Keratinocyte (primary cell): Measurements from ENCODE around the gene PIP4K2A. TPM values are rescaled to one million over a fixed set of nuclear protein-coding genes. Genes with fewer than 3 reads are reported as not detected.

ENCODE experiments used
- DNase-seq: peaks from one replicate; pipeline ENCODE4 v3.0.0-alpha.2; 2011; ENCODE audit warnings: low read depth, missing footprints, low spot score
- FAIRE-seq: peaks from 2 replicates; lab custom pipeline; 2011; peaks lifted over from hg19 to GRCh38; lab: Jason Lieb, UNC
- H2AFZ ChIP-seq: 2 replicates; pipeline ENCODE4 v1.6.0; 2012; ENCODE audit warnings: low read length, control low read depth, inconsistent platforms; ENCODE audit not compliant: control insufficient read depth
- H3K27ac ChIP-seq: 2 replicates; pipeline ENCODE4 v1.5.1; 2011; ENCODE audit warnings: low read length; ENCODE audit not compliant: control insufficient read depth, insufficient read depth
- H3K27me3 ChIP-seq: 3 replicates; pipeline ENCODE4 v1.6.0; 2011; ENCODE audit warnings: low read length; ENCODE audit not compliant: control insufficient read depth, insufficient read depth; ENCODE audit errors: extremely low read depth
- H3K36me3 ChIP-seq, 2 experiments: 2 replicates in 1 of 2; 3 replicates in 1 of 2; pipeline ENCODE4 v1.5.1; 2011; ENCODE audit warnings: low read length in 2 of 2, mild to moderate bottlenecking in 1 of 2; ENCODE audit not compliant: control insufficient read depth in 2 of 2, insufficient read depth in 2 of 2; ENCODE audit errors: extremely low read depth in 1 of 2
- H3K4me1 ChIP-seq: 3 replicates; pipeline ENCODE4 v1.5.1; 2011; ENCODE audit warnings: low read length; ENCODE audit not compliant: control insufficient read depth, insufficient read depth; ENCODE audit errors: extremely low read depth
- H3K4me2 ChIP-seq: 3 replicates; pipeline ENCODE4 v1.6.0; 2011; ENCODE audit warnings: low read depth, low read length; ENCODE audit not compliant: control insufficient read depth, insufficient read depth; ENCODE audit errors: extremely low read depth
- H3K4me3 ChIP-seq, 3 experiments: fragments of 200-600 bp in 1 of 3; sonication (generic) in 1 of 3; 2 replicates in 2 of 3; 3 replicates in 1 of 3; pipeline ENCODE4 v1.5.1; 2011 to 2016; ENCODE audit warnings: low read length in 3 of 3, mild to moderate bottlenecking in 3 of 3, control low read depth in 2 of 3, inconsistent platforms in 1 of 3, low read depth in 1 of 3, mixed read lengths in 1 of 3, mixed run types in 1 of 3, moderate library complexity in 1 of 3; ENCODE audit not compliant: control insufficient read depth in 2 of 3, insufficient read depth in 2 of 3; ENCODE audit errors: extremely low read depth in 1 of 3
- H3K79me2 ChIP-seq: 2 replicates; pipeline ENCODE4 v1.6.0; 2012; ENCODE audit warnings: low read length; ENCODE audit not compliant: control insufficient read depth, insufficient read depth
- H3K9ac ChIP-seq: 3 replicates; pipeline ENCODE4 v1.6.0; 2011; ENCODE audit warnings: low read length; ENCODE audit not compliant: control insufficient read depth, insufficient read depth; ENCODE audit errors: extremely low read depth
- H3K9me1 ChIP-seq: 3 replicates; pipeline ENCODE4 v1.6.0; 2011; ENCODE audit warnings: low read length; ENCODE audit not compliant: control insufficient read depth, insufficient read depth; ENCODE audit errors: extremely low read depth
- H3K9me3 ChIP-seq: 2 replicates; pipeline ENCODE4 v1.5.1; 2012; ENCODE audit warnings: low read depth, low read length; ENCODE audit not compliant: control insufficient read depth
- H4K20me1 ChIP-seq: 3 replicates; pipeline ENCODE4 v1.6.0; 2011; ENCODE audit warnings: low read length; ENCODE audit not compliant: control insufficient read depth, insufficient read depth; ENCODE audit errors: extremely low read depth
- EZH2 ChIP-seq: IDR thresholded peaks from one replicate; pipeline ENCODE4 v1.6.1; 2012; ENCODE audit warnings: inconsistent platforms, mild to moderate bottlenecking, low read length, moderate library complexity
- dilution Hi-C: fragments of 300-500 bp; cut with MboI; formaldehyde crosslinking; loops from one replicate; pipeline ENCODE4 v1.7.0; 2020; ENCODE audit warnings: low sequenced_read_pairs; ENCODE audit not compliant: extremely low pct_ligation_motif_present
- polyA plus RNA-seq, 5 experiments: library from polyadenylated mRNA; depleted of rRNA in 3 of 5; stranded (reverse) in 3 of 5; stranded (forward) in 1 of 5; unstranded in 1 of 5; fragments of >200 nt; gene quantifications; 1 replicate in 1 of 5; 2 replicates in 3 of 5; 3 replicates in 1 of 5; pipeline versions ENCODE4 v1.2.1 to v1.2.3, GENCODE V29; 2011 to 2012; ENCODE audit warnings: missing spikeins in 2 of 5, low read depth in 1 of 5, low replicate concordance in 1 of 5
- TF ChIP-seq, protein P1 (sequence below), 3 experiments: IDR thresholded peaks in 1 of 3; conservative IDR thresholded peaks in 1 of 3; optimal IDR thresholded peaks in 1 of 3; 2 replicates in 2 of 3; 3 replicates in 1 of 3; pipeline versions ENCODE3 to v1.5.1; 2011; ENCODE audit warnings: low read length in 3 of 3, mild to moderate bottlenecking in 3 of 3, moderate library complexity in 2 of 3, control low read depth in 1 of 3, inconsistent platforms in 1 of 3; ENCODE audit not compliant: insufficient read depth in 2 of 3; ENCODE audit errors: extremely low read depth in 1 of 3

The PIP4K2A gene
- polyA plus RNA-seq, 1 donor (not counting 4 experiments of a cell fraction or from before 2014, with no cell fraction given): 15.5 TPM

DNA sequence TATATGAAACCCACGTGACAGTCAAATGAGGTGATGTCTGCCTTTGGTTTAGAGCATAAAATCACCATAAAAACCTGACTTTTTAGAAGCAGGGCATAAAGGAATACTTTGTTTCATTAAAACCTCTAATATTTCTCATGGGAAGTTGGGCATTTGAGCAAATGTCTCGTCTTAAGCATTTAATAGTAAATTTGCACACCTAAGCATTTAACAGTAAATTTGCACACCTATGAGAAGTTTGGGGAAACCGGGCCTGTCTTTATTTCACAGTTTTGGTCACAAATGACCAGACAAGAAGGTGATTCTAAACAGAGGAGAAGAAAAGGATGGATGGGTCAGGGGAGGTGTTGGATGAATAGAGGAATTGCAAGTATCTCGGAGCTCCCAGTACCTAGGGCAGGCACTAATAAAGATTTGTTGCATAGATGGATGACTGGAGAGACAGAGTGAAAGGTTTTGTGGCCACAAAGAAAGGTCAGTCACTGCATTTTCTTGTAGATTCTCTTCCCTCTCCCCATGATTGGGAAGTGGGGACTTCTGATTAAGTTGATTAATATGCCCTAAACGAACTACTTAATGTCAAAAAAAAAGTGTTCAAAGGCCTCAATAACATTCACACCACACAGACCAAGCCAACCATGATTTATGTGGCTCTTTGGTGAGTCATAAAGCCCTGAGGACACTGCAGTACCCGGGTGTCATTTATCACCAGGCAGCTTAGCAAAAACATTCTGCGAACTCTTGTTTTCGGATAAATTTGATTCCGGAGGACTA, 210.9 kb downstream of the PIP4K2A start:
- no peak overlapping the region for H2AFZ ChIP-seq
- dilution Hi-C loops: no loop called here
- no peak overlapping the region for H3K4me3 ChIP-seq
- DNase-seq: no peak
- no peaks in the 10 kb centered on the region for H3K9me3 ChIP-seq
- peaks cover 14% of the 10 kb centered on the region for H3K27me3 ChIP-seq
- no peak for FAIRE-seq
- H3K27ac ChIP-seq: no peak overlapping the region
- H3K9me1 ChIP-seq: no peaks in the 10 kb centered on the region
- H3K79me2 ChIP-seq: no peaks in the 10 kb centered on the region
- H3K4me1 ChIP-seq: no peaks in the 10 kb centered on the region
- no peaks in the 10 kb centered on the region for H3K36me3 ChIP-seq
- TF ChIP-seq, protein P1, sequence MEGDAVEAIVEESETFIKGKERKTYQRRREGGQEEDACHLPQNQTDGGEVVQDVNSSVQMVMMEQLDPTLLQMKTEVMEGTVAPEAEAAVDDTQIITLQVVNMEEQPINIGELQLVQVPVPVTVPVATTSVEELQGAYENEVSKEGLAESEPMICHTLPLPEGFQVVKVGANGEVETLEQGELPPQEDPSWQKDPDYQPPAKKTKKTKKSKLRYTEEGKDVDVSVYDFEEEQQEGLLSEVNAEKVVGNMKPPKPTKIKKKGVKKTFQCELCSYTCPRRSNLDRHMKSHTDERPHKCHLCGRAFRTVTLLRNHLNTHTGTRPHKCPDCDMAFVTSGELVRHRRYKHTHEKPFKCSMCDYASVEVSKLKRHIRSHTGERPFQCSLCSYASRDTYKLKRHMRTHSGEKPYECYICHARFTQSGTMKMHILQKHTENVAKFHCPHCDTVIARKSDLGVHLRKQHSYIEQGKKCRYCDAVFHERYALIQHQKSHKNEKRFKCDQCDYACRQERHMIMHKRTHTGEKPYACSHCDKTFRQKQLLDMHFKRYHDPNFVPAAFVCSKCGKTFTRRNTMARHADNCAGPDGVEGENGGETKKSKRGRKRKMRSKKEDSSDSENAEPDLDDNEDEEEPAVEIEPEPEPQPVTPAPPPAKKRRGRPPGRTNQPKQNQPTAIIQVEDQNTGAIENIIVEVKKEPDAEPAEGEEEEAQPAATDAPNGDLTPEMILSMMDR (optimal IDR thresholded peaks at IDR 0.05 in 1 of 3, IDR thresholded peaks at IDR 0.05 in 1 of 3, conservative IDR thresholded peaks at IDR 0.05 in 1 of 3; ENCODE audit: extremely low read depth in 1 of 3, insufficient read depth in 2 of 3, low read length in 3 of 3): no peak
- no peak for TF ChIP-seq EZH2
- no peaks in the 10 kb centered on the region for H4K20me1 ChIP-seq
- no peak overlapping the region for H3K9ac ChIP-seq
- H3K4me2 ChIP-seq: no peak overlapping the region

DNA sequence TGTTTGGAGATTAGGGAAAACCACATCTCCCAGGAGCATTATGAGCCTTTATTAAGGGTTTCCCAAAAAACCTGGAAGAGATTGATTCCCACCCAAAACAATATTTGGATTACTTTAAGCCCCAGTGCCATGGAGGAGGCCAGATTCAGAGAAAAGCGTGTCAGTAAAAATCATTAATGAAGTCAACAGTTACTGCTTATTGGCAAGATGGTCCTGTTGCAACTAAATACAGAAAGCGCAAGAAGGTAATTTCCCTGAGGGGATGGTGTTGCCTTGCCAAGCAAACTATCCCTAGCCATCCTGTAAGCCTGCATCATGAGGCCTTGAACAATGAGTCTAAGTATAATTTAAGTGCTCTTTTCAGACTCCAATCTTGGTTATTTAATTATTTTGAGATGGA, 212.5 kb downstream of the PIP4K2A start:
- Histone ChIP-seq H3K4me3 (no peak overlapping the region), H3K27ac (no peak overlapping the region), H3K9ac (no peak overlapping the region), H3K36me3 (no peaks in the 10 kb centered on the region), H3K9me1 (no peaks in the 10 kb centered on the region), H2AFZ (no peak overlapping the region), H3K9me3 (no peaks in the 10 kb centered on the region), H3K4me1 (no peaks in the 10 kb centered on the region), H3K4me2 (no peak overlapping the region), H3K27me3 (peaks cover 14% of the 10 kb centered on the region), H4K20me1 (no peaks in the 10 kb centered on the region), H3K79me2 (no peaks in the 10 kb centered on the region)
- FAIRE-seq (no peak), DNase-seq (no peak)
- no peak for TF ChIP-seq EZH2
- TF ChIP-seq, protein P1 (optimal IDR thresholded peaks at IDR 0.05 in 1 of 3, IDR thresholded peaks at IDR 0.05 in 1 of 3, conservative IDR thresholded peaks at IDR 0.05 in 1 of 3; ENCODE audit: extremely low read depth in 1 of 3, insufficient read depth in 2 of 3, low read length in 3 of 3): no peak
- dilution Hi-C loops: no loop called here
